ENCODE results near the gene ADGRG6.

Gene ADGRG6

GRCh38 chr6:142398353-142398752 lies 96.5 kb downstream of the ADGRG6 start:
- H3K4me1 ChIP-seq (ENCODE audit: control insufficient read depth in 1 of 2, insufficient read depth in 2 of 2, low read length in 2 of 2) = no peaks in the 10 kb centered on the region
- no peak overlapping the region for H3K4me3 ChIP-seq (ENCODE audit: low read depth in 1 of 2, low read length in 2 of 2)
- no peaks in the 10 kb centered on the region for H3K27me3 ChIP-seq (ENCODE audit: low read depth, low read length)
- H3K36me3 ChIP-seq (ENCODE audit: control insufficient read depth in 1 of 2, insufficient read depth in 2 of 2, low read length in 2 of 2) = no peaks in the 10 kb centered on the region
- no peaks in the 10 kb centered on the region for H3K9me3 ChIP-seq (ENCODE audit: control insufficient read depth in 1 of 2, low read length in 2 of 2)
- H3K27ac ChIP-seq (ENCODE audit: low read length) = no peak overlapping the region

- no peaks in the 10 kb centered on the region for H3K9me3 ChIP-seq (ENCODE audit: control insufficient read depth in 1 of 2, low read length in 2 of 2)
- no peak overlapping the region for H3K4me3 ChIP-seq (ENCODE audit: low read depth in 1 of 2, low read length in 2 of 2)
- H3K27ac ChIP-seq (ENCODE audit: low read length) = no peak overlapping the region
- H3K4me1 ChIP-seq (ENCODE audit: control insufficient read depth in 1 of 2, insufficient read depth in 2 of 2, low read length in 2 of 2) = no peaks in the 10 kb centered on the region
- no peaks in the 10 kb centered on the region for H3K27me3 ChIP-seq (ENCODE audit: low read depth, low read length)
- H3K36me3 ChIP-seq (ENCODE audit: control insufficient read depth in 1 of 2, insufficient read depth in 2 of 2, low read length in 2 of 2) = no peaks in the 10 kb centered on the region
Measured at GRCh38 chr6:142399739-142400138, 97.9 kb downstream of the ADGRG6 start.

- H3K9me3 ChIP-seq (ENCODE audit: control insufficient read depth in 1 of 2, low read length in 2 of 2) = no peaks in the 10 kb centered on the region
- no peak overlapping the region for H3K27ac ChIP-seq (ENCODE audit: low read length)
- no peaks in the 10 kb centered on the region for H3K4me1 ChIP-seq (ENCODE audit: control insufficient read depth in 1 of 2, insufficient read depth in 2 of 2, low read length in 2 of 2)
- H3K36me3 ChIP-seq (ENCODE audit: control insufficient read depth in 1 of 2, insufficient read depth in 2 of 2, low read length in 2 of 2) = no peaks in the 10 kb centered on the region
- H3K27me3 ChIP-seq (ENCODE audit: low read depth, low read length) = no peaks in the 10 kb centered on the region
- H3K4me3 ChIP-seq (ENCODE audit: low read depth in 1 of 2, low read length in 2 of 2) = no peak overlapping the region
Measured at GRCh38 chr6:142400495-142400894, 98.7 kb downstream of the ADGRG6 start.

GRCh38 chr6:142401838-142402237 lies 100.0 kb downstream of the ADGRG6 start:
- no peaks in the 10 kb centered on the region for H3K36me3 ChIP-seq (ENCODE audit: control insufficient read depth in 1 of 2, insufficient read depth in 2 of 2, low read length in 2 of 2)
- no peak overlapping the region for H3K27ac ChIP-seq (ENCODE audit: low read length)
- no peaks in the 10 kb centered on the region for H3K9me3 ChIP-seq (ENCODE audit: control insufficient read depth in 1 of 2, low read length in 2 of 2)
- no peak overlapping the region for H3K4me3 ChIP-seq (ENCODE audit: low read depth in 1 of 2, low read length in 2 of 2)
- H3K4me1 ChIP-seq (ENCODE audit: control insufficient read depth in 1 of 2, insufficient read depth in 2 of 2, low read length in 2 of 2) = no peaks in the 10 kb centered on the region
- H3K27me3 ChIP-seq (ENCODE audit: low read depth, low read length) = no peaks in the 10 kb centered on the region

GRCh38 chr6:142404751-142405150 lies 102.9 kb downstream of the ADGRG6 start:
- Histone ChIP-seq H3K4me3 (ENCODE audit: low read depth in 1 of 2, low read length in 2 of 2) (no peak overlapping the region), H3K36me3 (ENCODE audit: control insufficient read depth in 1 of 2, insufficient read depth in 2 of 2, low read length in 2 of 2) (peaks cover 0 to 5% of the 10 kb centered on the region in 2 donors), H3K27me3 (ENCODE audit: low read depth, low read length) (no peaks in the 10 kb centered on the region), H3K9me3 (ENCODE audit: control insufficient read depth in 1 of 2, low read length in 2 of 2) (no peaks in the 10 kb centered on the region), H3K27ac (ENCODE audit: low read length) (no peak overlapping the region), H3K4me1 (ENCODE audit: control insufficient read depth in 1 of 2, insufficient read depth in 2 of 2, low read length in 2 of 2) (no peaks in the 10 kb centered on the region)

- no peak overlapping the region for H3K4me3 ChIP-seq (ENCODE audit: low read depth in 1 of 2, low read length in 2 of 2)
- peaks cover 0 to 5% of the 10 kb centered on the region in 2 donors for H3K36me3 ChIP-seq (ENCODE audit: control insufficient read depth in 1 of 2, insufficient read depth in 2 of 2, low read length in 2 of 2)
- no peaks in the 10 kb centered on the region for H3K4me1 ChIP-seq (ENCODE audit: control insufficient read depth in 1 of 2, insufficient read depth in 2 of 2, low read length in 2 of 2)
- H3K9me3 ChIP-seq (ENCODE audit: control insufficient read depth in 1 of 2, low read length in 2 of 2) = no peaks in the 10 kb centered on the region
- H3K27me3 ChIP-seq (ENCODE audit: low read depth, low read length) = no peaks in the 10 kb centered on the region
- no peak overlapping the region for H3K27ac ChIP-seq (ENCODE audit: low read length)
Measured at GRCh38 chr6:142406131-142406530, 104.3 kb downstream of the ADGRG6 start.

GRCh38 chr6:142407685-142408273 lies 106.0 kb downstream of the ADGRG6 start:
- H3K27me3 ChIP-seq (ENCODE audit: low read depth, low read length) = no peaks in the 10 kb centered on the region
- peaks cover 0 to 5% of the 10 kb centered on the region in 2 donors for H3K36me3 ChIP-seq (ENCODE audit: control insufficient read depth in 1 of 2, insufficient read depth in 2 of 2, low read length in 2 of 2)
- no peak overlapping the region for H3K4me3 ChIP-seq (ENCODE audit: low read depth in 1 of 2, low read length in 2 of 2)
- H3K4me1 ChIP-seq (ENCODE audit: control insufficient read depth in 1 of 2, insufficient read depth in 2 of 2, low read length in 2 of 2) = no peaks in the 10 kb centered on the region
- H3K27ac ChIP-seq (ENCODE audit: low read length) = no peak overlapping the region
- no peaks in the 10 kb centered on the region for H3K9me3 ChIP-seq (ENCODE audit: control insufficient read depth in 1 of 2, low read length in 2 of 2)

GRCh38 chr6:142408409-142408808 lies 106.6 kb downstream of the ADGRG6 start:
- Histone ChIP-seq H3K9me3 (ENCODE audit: control insufficient read depth in 1 of 2, low read length in 2 of 2) (no peaks in the 10 kb centered on the region), H3K27ac (ENCODE audit: low read length) (no peak overlapping the region), H3K4me1 (ENCODE audit: control insufficient read depth in 1 of 2, insufficient read depth in 2 of 2, low read length in 2 of 2) (no peaks in the 10 kb centered on the region), H3K36me3 (ENCODE audit: control insufficient read depth in 1 of 2, insufficient read depth in 2 of 2, low read length in 2 of 2) (peaks cover 0 to 5% of the 10 kb centered on the region in 2 donors), H3K27me3 (ENCODE audit: low read depth, low read length) (no peaks in the 10 kb centered on the region), H3K4me3 (ENCODE audit: low read depth in 1 of 2, low read length in 2 of 2) (no peak overlapping the region)

- no peaks in the 10 kb centered on the region for H3K4me1 ChIP-seq (ENCODE audit: control insufficient read depth in 1 of 2, insufficient read depth in 2 of 2, low read length in 2 of 2)
- H3K9me3 ChIP-seq (ENCODE audit: control insufficient read depth in 1 of 2, low read length in 2 of 2) = no peaks in the 10 kb centered on the region
- peaks cover 0 to 5% of the 10 kb centered on the region in 2 donors for H3K36me3 ChIP-seq (ENCODE audit: control insufficient read depth in 1 of 2, insufficient read depth in 2 of 2, low read length in 2 of 2)
- no peaks in the 10 kb centered on the region for H3K27me3 ChIP-seq (ENCODE audit: low read depth, low read length)
- no peak overlapping the region for H3K4me3 ChIP-seq (ENCODE audit: low read depth in 1 of 2, low read length in 2 of 2)
- H3K27ac ChIP-seq (ENCODE audit: low read length) = no peak overlapping the region
Measured at GRCh38 chr6:142409794-142410193, 108.0 kb downstream of the ADGRG6 start.

GRCh38 chr6:142411145-142411544 lies 109.3 kb downstream of the ADGRG6 start:
- Histone ChIP-seq H3K36me3 (ENCODE audit: control insufficient read depth in 1 of 2, insufficient read depth in 2 of 2, low read length in 2 of 2) (peaks cover 0 to 5% of the 10 kb centered on the region in 2 donors), H3K4me1 (ENCODE audit: control insufficient read depth in 1 of 2, insufficient read depth in 2 of 2, low read length in 2 of 2) (no peaks in the 10 kb centered on the region), H3K27me3 (ENCODE audit: low read depth, low read length) (no peaks in the 10 kb centered on the region), H3K27ac (ENCODE audit: low read length) (no peak overlapping the region), H3K4me3 (ENCODE audit: low read depth in 1 of 2, low read length in 2 of 2) (no peak overlapping the region), H3K9me3 (ENCODE audit: control insufficient read depth in 1 of 2, low read length in 2 of 2) (no peaks in the 10 kb centered on the region)

- H3K27ac ChIP-seq (ENCODE audit: low read length) = no peak overlapping the region
- no peak overlapping the region for H3K4me3 ChIP-seq (ENCODE audit: low read depth in 1 of 2, low read length in 2 of 2)
- H3K9me3 ChIP-seq (ENCODE audit: control insufficient read depth in 1 of 2, low read length in 2 of 2) = no peaks in the 10 kb centered on the region
- H3K27me3 ChIP-seq (ENCODE audit: low read depth, low read length) = no peaks in the 10 kb centered on the region
- H3K36me3 ChIP-seq (ENCODE audit: control insufficient read depth in 1 of 2, insufficient read depth in 2 of 2, low read length in 2 of 2) = peaks cover 0 to 10% of the 10 kb centered on the region in 2 donors
- no peaks in the 10 kb centered on the region for H3K4me1 ChIP-seq (ENCODE audit: control insufficient read depth in 1 of 2, insufficient read depth in 2 of 2, low read length in 2 of 2)
Measured at GRCh38 chr6:142412241-142412640, 110.4 kb downstream of the ADGRG6 start.

- H3K36me3 ChIP-seq (ENCODE audit: control insufficient read depth in 1 of 2, insufficient read depth in 2 of 2, low read length in 2 of 2) = peaks cover 0 to 10% of the 10 kb centered on the region in 2 donors
Measured at GRCh38 chr6:142412658-142413057, 110.9 kb downstream of the ADGRG6 start.

More at GRCh38 chr6:142412658-142413057, 110.9 kb downstream of the ADGRG6 start:
- H3K9me3 ChIP-seq (ENCODE audit: control insufficient read depth in 1 of 2, low read length in 2 of 2) = no peaks in the 10 kb centered on the region
- H3K4me1 ChIP-seq (ENCODE audit: control insufficient read depth in 1 of 2, insufficient read depth in 2 of 2, low read length in 2 of 2) = no peaks in the 10 kb centered on the region
- no peak overlapping the region for H3K27ac ChIP-seq (ENCODE audit: low read length)
- H3K27me3 ChIP-seq (ENCODE audit: low read depth, low read length) = no peaks in the 10 kb centered on the region
- H3K4me3 ChIP-seq (ENCODE audit: low read depth in 1 of 2, low read length in 2 of 2) = no peak overlapping the region
